ENCODE results near the gene COX7A2L.

The COX7A2L gene

DNA sequence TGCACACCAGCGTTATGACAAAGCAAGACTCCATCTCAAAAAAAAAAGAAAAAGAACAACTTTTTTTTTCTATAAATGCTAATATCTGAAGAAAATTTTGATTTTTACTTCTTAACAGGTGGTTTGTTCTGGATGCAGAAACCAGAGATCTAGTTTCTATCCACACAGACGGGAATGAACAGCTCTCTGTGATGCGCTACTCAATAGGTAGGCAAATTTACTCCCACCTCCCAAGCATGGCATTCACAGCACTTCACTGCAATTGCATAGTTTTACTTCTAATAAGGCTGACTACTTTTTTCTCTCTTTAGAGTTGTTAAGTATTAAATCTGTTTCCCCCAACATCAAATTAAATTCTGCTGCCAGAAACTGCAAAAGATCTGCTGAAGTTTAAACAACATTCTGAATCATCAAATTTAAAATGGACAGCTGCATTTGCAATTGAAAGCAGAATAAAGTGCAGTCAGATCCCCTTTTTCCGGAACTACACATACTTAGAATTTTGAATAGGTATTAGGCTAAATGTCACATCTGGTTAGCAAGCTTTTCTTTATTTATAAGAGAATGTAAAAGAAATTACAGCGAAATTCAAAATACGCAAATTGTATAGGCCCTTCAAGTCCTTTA is 45.1 kb downstream of the COX7A2L start:
- Histone ChIP-seq H3K4me1 (ENCODE audit: insufficient read depth, low read length, severe bottlenecking) (no peaks in the 10 kb centered on the region), H3F3A (ENCODE audit: insufficient read depth, low read length) (no peaks in the 10 kb centered on the region), H3K79me2 (ENCODE audit: insufficient read depth, low read length) (no peaks in the 10 kb centered on the region), H3K9me2 (ENCODE audit: low read depth, low read length) (no peaks in the 10 kb centered on the region), H2AFZ (ENCODE audit: low read length) (no peak overlapping the region), H3K9me3 (ENCODE audit: low read length) (no peaks in the 10 kb centered on the region), H3K27ac (ENCODE audit: low read depth, low read length, poor library complexity, severe bottlenecking) (no peak overlapping the region), H3K4me2 (ENCODE audit: low read length) (no peak overlapping the region), H3K9ac (ENCODE audit: low read length) (no peak overlapping the region), H3K4me3 (ENCODE audit: low read depth, low read length, poor library complexity, severe bottlenecking) (no peak overlapping the region), H3K36me3 (ENCODE audit: insufficient read depth, low read length) (peaks cover 15% of the 10 kb centered on the region; the same call in 1 of the 2 replicates), H4K20me1 (ENCODE audit: insufficient read depth, low read length) (no peaks in the 10 kb centered on the region), H3K27me3 (ENCODE audit: insufficient read depth, low read length) (no peaks in the 10 kb centered on the region)
- TF ChIP-seq, protein P1, sequence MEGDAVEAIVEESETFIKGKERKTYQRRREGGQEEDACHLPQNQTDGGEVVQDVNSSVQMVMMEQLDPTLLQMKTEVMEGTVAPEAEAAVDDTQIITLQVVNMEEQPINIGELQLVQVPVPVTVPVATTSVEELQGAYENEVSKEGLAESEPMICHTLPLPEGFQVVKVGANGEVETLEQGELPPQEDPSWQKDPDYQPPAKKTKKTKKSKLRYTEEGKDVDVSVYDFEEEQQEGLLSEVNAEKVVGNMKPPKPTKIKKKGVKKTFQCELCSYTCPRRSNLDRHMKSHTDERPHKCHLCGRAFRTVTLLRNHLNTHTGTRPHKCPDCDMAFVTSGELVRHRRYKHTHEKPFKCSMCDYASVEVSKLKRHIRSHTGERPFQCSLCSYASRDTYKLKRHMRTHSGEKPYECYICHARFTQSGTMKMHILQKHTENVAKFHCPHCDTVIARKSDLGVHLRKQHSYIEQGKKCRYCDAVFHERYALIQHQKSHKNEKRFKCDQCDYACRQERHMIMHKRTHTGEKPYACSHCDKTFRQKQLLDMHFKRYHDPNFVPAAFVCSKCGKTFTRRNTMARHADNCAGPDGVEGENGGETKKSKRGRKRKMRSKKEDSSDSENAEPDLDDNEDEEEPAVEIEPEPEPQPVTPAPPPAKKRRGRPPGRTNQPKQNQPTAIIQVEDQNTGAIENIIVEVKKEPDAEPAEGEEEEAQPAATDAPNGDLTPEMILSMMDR (IDR thresholded peaks at IDR 0.05; ENCODE audit: low read length): no peak
- TF ChIP-seq EZH2 (IDR thresholded peaks at IDR 0.05; ENCODE audit: borderline replicate concordance, low read length): no peak

DNA sequence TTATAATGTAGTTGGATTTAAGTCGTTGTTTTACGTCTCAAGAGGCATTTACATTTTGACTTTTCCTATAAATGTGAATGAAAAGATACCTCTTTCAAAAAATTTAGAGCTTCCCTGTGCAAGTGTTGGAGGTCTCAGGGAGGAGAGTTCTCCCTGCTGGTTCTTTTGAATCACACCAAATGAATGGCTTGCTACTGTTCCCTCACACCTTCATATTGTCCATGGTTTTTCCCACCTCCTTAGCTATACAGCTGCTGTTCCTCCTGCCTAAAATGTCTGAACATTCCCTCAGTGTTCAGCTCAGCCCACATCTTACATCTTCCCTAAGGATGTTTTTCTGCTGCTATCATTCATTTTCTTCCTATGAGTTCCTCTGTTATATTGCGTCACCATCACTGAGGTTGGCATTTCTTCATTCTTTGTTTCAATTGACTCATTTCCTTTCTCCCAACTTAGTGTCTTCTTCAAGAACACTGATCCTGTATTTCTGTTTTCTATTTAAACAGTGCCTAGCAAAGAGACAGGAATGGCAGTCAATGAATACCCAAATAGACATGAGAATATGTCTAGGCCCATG is 46.0 kb downstream of the COX7A2L start:
- Histone ChIP-seq H3K27ac (ENCODE audit: low read depth, low read length, poor library complexity, severe bottlenecking) (no peak overlapping the region), H4K20me1 (ENCODE audit: insufficient read depth, low read length) (no peaks in the 10 kb centered on the region), H3K27me3 (ENCODE audit: insufficient read depth, low read length) (no peaks in the 10 kb centered on the region), H3K9me2 (ENCODE audit: low read depth, low read length) (no peaks in the 10 kb centered on the region), H3F3A (ENCODE audit: insufficient read depth, low read length) (no peaks in the 10 kb centered on the region), H3K4me2 (ENCODE audit: low read length) (no peak overlapping the region), H2AFZ (ENCODE audit: low read length) (no peak overlapping the region), H3K9ac (ENCODE audit: low read length) (no peak overlapping the region), H3K79me2 (ENCODE audit: insufficient read depth, low read length) (no peaks in the 10 kb centered on the region), H3K36me3 (ENCODE audit: insufficient read depth, low read length) (peaks cover 15% of the 10 kb centered on the region), H3K4me3 (ENCODE audit: low read depth, low read length, poor library complexity, severe bottlenecking) (no peak overlapping the region), H3K9me3 (ENCODE audit: low read length) (no peaks in the 10 kb centered on the region), H3K4me1 (ENCODE audit: insufficient read depth, low read length, severe bottlenecking) (no peaks in the 10 kb centered on the region)
- TF ChIP-seq EZH2 (IDR thresholded peaks at IDR 0.05; ENCODE audit: borderline replicate concordance, low read length): no peak
- TF ChIP-seq, protein P1 (IDR thresholded peaks at IDR 0.05; ENCODE audit: low read length): no peak

DNA sequence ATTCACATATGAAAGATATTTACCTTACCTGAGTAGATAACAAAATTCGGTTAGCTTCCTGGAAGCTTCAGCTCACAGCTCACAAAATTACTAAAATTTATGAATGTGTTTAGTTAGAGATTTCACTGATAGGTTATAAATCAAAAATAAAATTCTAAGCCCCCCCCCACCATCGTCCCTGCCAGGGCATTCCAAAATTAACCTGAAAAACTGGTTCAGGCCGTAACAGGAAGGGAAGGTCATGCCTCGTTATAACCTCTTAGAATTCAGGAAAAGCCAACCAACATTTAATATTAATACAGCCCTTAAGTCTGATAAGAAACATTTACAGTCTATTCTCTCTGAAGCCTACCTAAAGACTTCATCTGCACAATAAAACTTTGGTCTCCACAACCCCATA is 48.9 kb downstream of the COX7A2L start:
- H3K36me3 ChIP-seq (ENCODE audit: insufficient read depth, low read length): peaks cover 11% of the 10 kb centered on the region
- no peaks in the 10 kb centered on the region for H3K9me2 ChIP-seq (ENCODE audit: low read depth, low read length)
- no peak overlapping the region for H3K9ac ChIP-seq (ENCODE audit: low read length)
- no peak overlapping the region for H3K4me2 ChIP-seq (ENCODE audit: low read length)
- H3K79me2 ChIP-seq (ENCODE audit: insufficient read depth, low read length): no peaks in the 10 kb centered on the region
- H3K4me3 ChIP-seq (ENCODE audit: low read depth, low read length, poor library complexity, severe bottlenecking): no peak overlapping the region
- no peaks in the 10 kb centered on the region for H3F3A ChIP-seq (ENCODE audit: insufficient read depth, low read length)
- H2AFZ ChIP-seq (ENCODE audit: low read length): no peak overlapping the region
- TF ChIP-seq, protein P1 (IDR thresholded peaks at IDR 0.05; ENCODE audit: low read length): no peak
- TF ChIP-seq EZH2 (IDR thresholded peaks at IDR 0.05; ENCODE audit: borderline replicate concordance, low read length): no peak
- H3K27me3 ChIP-seq (ENCODE audit: insufficient read depth, low read length): no peaks in the 10 kb centered on the region
- H3K27ac ChIP-seq (ENCODE audit: low read depth, low read length, poor library complexity, severe bottlenecking): no peak overlapping the region
- H4K20me1 ChIP-seq (ENCODE audit: insufficient read depth, low read length): no peaks in the 10 kb centered on the region
- H3K4me1 ChIP-seq (ENCODE audit: insufficient read depth, low read length, severe bottlenecking): no peaks in the 10 kb centered on the region
- no peaks in the 10 kb centered on the region for H3K9me3 ChIP-seq (ENCODE audit: low read length)
